NCI-H1930 (cell line): Measurements from ENCODE around the gene CDK13.

Experiments used
- DNase-seq, 2 experiments: peaks; one replicate each; lab custom pipeline; 2025; lab: John Stamatoyannopoulos, UW

Gene CDK13

GRCh38 chr7:40008223-40008815 is 58.3 kb downstream of the CDK13 start:
- no peak for DNase-seq

DNA sequence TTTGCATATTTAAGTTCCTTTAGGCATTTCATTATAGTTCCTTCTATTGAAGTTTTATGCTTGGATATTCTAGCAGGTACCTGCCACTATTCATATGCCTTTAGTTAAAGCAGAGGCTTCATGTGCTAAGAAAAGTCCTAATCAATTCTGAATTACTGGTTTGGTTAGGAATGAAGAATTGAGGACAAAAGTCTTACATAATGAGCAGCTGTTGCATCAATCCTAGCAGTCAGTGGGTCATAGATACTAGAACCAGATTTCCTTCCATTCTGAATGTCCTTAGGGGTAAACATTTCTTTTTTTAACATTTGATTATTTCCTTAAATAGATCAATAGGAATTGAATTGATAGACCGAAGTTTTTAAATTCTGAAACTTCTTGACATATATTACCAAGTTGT is 59.2 kb downstream of the CDK13 start:
- DNase-seq, result no peak

- no peak for DNase-seq
Measured at GRCh38 chr7:40014376-40014775, 64.3 kb downstream of the CDK13 start.

- DNase-seq, result no peak
Measured at GRCh38 chr7:40015790-40016296, 65.8 kb downstream of the CDK13 start.

GRCh38 chr7:40019558-40019957 is 69.5 kb downstream of the CDK13 start:
- no peak for DNase-seq

- DNase-seq, result no peak
Measured at GRCh38 chr7:40024048-40024447, 74.0 kb downstream of the CDK13 start.

DNA sequence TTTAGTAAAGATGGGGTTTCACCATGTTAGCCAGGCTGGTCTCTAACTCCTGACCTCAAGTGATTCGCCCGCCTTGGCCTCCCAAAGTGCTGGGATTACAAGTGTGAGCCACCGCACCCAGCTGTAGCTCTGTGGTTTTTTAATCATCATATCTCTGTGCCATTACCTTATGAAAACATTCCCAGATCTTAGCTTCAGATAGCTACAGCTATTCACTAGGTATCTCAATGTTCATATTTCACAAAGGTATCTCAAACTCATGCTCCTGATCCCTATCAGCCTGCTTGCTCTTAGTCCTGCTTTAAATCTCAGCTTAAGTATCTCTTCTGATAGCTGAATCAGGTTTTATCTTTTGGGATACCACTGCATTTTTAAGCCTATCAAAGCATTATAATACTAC is 74.8 kb downstream of the CDK13 start:
- DNase-seq, result no peak

GRCh38 chr7:40027545-40027944 is 77.5 kb downstream of the CDK13 start:
- DNase-seq, result no peak

- DNase-seq, result no peak
Measured at GRCh38 chr7:40033826-40034225, 83.8 kb downstream of the CDK13 start.

GRCh38 chr7:40041456-40041855 is 91.4 kb downstream of the CDK13 start:
- no peak for DNase-seq

DNA sequence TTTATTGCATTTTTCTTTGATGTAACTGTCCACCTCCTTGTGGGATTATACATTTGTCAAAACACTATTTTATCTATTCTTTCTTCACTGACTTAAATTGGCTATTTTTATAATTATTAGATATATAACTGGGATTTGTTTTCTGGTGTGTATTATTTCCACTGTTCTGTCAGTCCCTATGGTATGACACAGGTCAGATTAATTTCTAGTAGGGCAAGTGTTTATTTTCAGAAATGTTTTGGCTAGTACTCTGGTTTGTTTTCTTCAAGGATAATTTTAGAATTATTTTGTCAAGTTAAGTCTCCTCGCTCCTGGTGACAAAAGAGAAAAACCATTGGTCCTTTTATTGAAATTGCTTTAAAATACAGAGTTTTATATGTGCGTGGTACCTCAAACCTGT is 93.1 kb downstream of the CDK13 start:
- no peak for DNase-seq

- no peak for DNase-seq
Measured at GRCh38 chr7:40047661-40048060, 97.6 kb downstream of the CDK13 start.

GRCh38 chr7:40057292-40057691 is 107.2 kb downstream of the CDK13 start:
- no peak for DNase-seq

- DNase-seq, result no peak
Measured at GRCh38 chr7:40058026-40058425, 108.0 kb downstream of the CDK13 start.

- DNase-seq, result no peak
Measured at GRCh38 chr7:40058636-40059035, 108.6 kb downstream of the CDK13 start.

GRCh38 chr7:40059057-40059456 is 109.0 kb downstream of the CDK13 start:
- no peak for DNase-seq

DNA sequence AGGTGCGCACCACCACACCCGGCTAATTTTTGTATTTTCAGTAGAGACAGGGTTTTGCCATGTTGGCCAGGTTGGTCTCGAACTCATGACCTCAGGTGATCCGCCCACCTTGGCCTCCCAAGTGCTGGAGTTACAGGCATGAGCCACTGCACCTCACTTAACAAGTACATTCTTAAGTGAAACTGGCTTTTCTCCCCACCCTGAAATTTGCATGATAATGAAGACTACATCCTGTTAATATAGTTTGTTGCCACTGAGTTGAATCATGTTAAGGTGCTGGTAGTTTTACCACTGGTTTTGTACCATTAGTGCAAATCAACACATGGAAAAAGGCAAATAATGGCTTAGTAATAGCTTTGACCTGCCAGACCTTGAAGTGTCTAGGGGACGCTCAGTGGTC is 122.2 kb downstream of the CDK13 start:
- DNase-seq, result no peak

- no peak for DNase-seq
Measured at GRCh38 chr7:40073239-40073638, 123.2 kb downstream of the CDK13 start.

DNA sequence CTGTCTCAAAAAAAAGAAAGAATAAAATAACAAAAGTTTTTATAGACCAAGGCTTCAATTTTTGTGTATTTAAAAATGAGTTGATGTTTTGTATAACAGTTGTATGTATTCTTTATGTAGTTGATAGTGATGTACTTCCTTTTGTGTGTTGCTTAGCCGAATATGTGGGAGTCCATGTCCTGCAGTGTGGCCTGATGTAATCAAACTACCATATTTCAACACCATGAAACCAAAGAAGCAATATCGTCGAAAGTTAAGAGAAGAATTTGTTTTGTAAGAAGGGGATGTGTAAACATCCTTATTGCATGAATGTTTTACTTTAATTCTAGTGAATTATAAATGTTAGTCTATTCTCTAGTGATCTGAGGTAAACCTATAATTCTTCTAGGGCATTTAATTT is 127.8 kb downstream of the CDK13 start:
- DNase-seq, result no peak

- DNase-seq, result no peak
Measured at GRCh38 chr7:40092182-40092581, 142.1 kb downstream of the CDK13 start.

- DNase-seq, result no peak
Measured at GRCh38 chr7:40093631-40094350, 143.7 kb downstream of the CDK13 start.

GRCh38 chr7:40095230-40095629 is 145.2 kb downstream of the CDK13 start:
- DNase-seq, result no peak

GRCh38 chr7:40095695-40096327 is 145.8 kb downstream of the CDK13 start:
- no peak for DNase-seq
